CD4-positive, alpha-beta T cell (primary cell): Measurements from ENCODE around the gene JDP2. TPM values are rescaled to one million over a fixed set of nuclear protein-coding genes. Genes with fewer than 3 reads are reported as not detected.

Source experiments
- ATAC-seq: fragments of 200-7000 bp; cut with Tn5 transposase; one replicate; pipeline ENCODE4 v1.10.0; 2022; ENCODE audit warnings: mild to moderate bottlenecking; ENCODE audit not compliant: poor library complexity
- CTCF ChIA-PET: fragments of 350-600 bp; sonication (Branson Sonifier 250); formaldehyde crosslinking; loops from one replicate; lab custom pipeline; 2021; ENCODE audit warnings: antibody characterized with exemption, inconsistent platforms; lab: Charles Lee
- POLR2A ChIA-PET: fragments of 350-600 bp; sonication (Branson Sonifier 250); formaldehyde crosslinking; loops from one replicate; lab custom pipeline; 2021; ENCODE audit warnings: antibody characterized with exemption, inconsistent platforms; lab: Charles Lee
- DNase-seq, 14 experiments: peaks; one replicate each; pipeline ENCODE4 v3.0.0-alpha.2; 2013 to 2020; ENCODE audit warnings: mixed read lengths in 2 of 14
- H3K27ac ChIP-seq, 2 donors: one replicate each; pipeline versions ENCODE4 v1.5.1 to v1.7.0; 2013; ENCODE audit warnings: low read length in 2 of 2, low read depth in 1 of 2, mild to moderate bottlenecking in 1 of 2
- H3K27me3 ChIP-seq, 2 experiments: 1 replicate in 1 of 2; 2 replicates in 1 of 2; pipeline versions ENCODE4 v1.6.1 to v1.7.0; 2013; ENCODE audit warnings: low read length in 2 of 2, control low read depth in 1 of 2, mild to moderate bottlenecking in 1 of 2, moderate library complexity in 1 of 2; ENCODE audit not compliant: insufficient read depth in 2 of 2, control insufficient read depth in 1 of 2
- H3K36me3 ChIP-seq: one replicate; pipeline ENCODE4 v1.6.1; 2013; ENCODE audit warnings: low read length, control low read depth; ENCODE audit not compliant: insufficient read depth
- H3K4me1 ChIP-seq: one replicate; pipeline ENCODE4 v1.6.1; 2013; ENCODE audit warnings: low read length, control low read depth; ENCODE audit not compliant: insufficient read depth
- H3K4me3 ChIP-seq: one replicate; pipeline ENCODE4 v1.5.1; 2013; ENCODE audit warnings: mild to moderate bottlenecking, low read length, moderate library complexity
- H3K9me3 ChIP-seq, 2 experiments: 1 replicate in 1 of 2; 2 replicates in 1 of 2; pipeline versions ENCODE4 v1.6.1 to v1.7.0; 2013; ENCODE audit warnings: low read length in 2 of 2, mild to moderate bottlenecking in 2 of 2, control low read depth in 1 of 2, moderate library complexity in 1 of 2; ENCODE audit not compliant: control insufficient read depth in 1 of 2, insufficient read depth in 1 of 2
- H3K27ac Mint-ChIP-seq: one replicate; pipeline ENCODE4 v1.8.0; 2020; ENCODE audit warnings: mixed read lengths
- H3K27me3 Mint-ChIP-seq: one replicate; pipeline ENCODE4 v1.8.0; 2021; ENCODE audit warnings: mixed read lengths
- H3K36me3 Mint-ChIP-seq: one replicate; pipeline ENCODE4 v1.8.0; 2021; ENCODE audit warnings: low read depth, mixed read lengths
- H3K4me1 Mint-ChIP-seq: one replicate; pipeline ENCODE4 v1.8.0; 2021; ENCODE audit warnings: low read depth, mixed read lengths
- H3K4me3 Mint-ChIP-seq: one replicate; pipeline ENCODE4 v1.8.0; 2020; ENCODE audit warnings: mild to moderate bottlenecking, mixed read lengths
- H3K9me3 Mint-ChIP-seq: one replicate; pipeline ENCODE4 v1.8.0; 2020; ENCODE audit warnings: mixed read lengths
- CTCF ChIP-seq: fragments of 200-600 bp; IDR thresholded peaks from one replicate; pipeline ENCODE4 v1.8.0; 2022; ENCODE audit warnings: antibody characterized with exemption, mild to moderate bottlenecking
- intact Hi-C, 2 experiments: fragments of 100-400 bp; cut with DNase I in 1 of 2; cut with micrococcal nuclease in 1 of 2; formaldehyde crosslinking; loops; one replicate each; pipeline versions ENCODE4 v1.15.1 to v1.9.0; 2023 to 2025; cut with DNase I, micrococcal nuclease
- total RNA-seq, 174 experiments: library from RNA in 2 of 174; stranded (reverse) in 2 of 174; gene quantifications; one replicate each; pipeline ENCODE4 v1.2.3 and lab custom pipeline; 2021 to 2026

The JDP2 gene
- total RNA-seq, 2 experiments from 2014 or later: 1.1 to 1.2 TPM

GRCh38 chr14:75518625-75519024 lies 90.8 kb downstream of the JDP2 start:
- ChIA-PET CTCF (interaction anchor here (0.7 to 2.8 kb wide), 11 partner anchors 9 to 142 kb away, joined by 3 to 18 read pairs (median 4); partner anchors contain the start of genes ERG28 and TTLL5), POLR2A (interaction anchor here (1.0 to 1.5 kb wide), 3 partner anchors 21 to 184 kb away, joined by 3 to 4 read pairs (median 4); no protein-coding TSS in a partner anchor)
- peaks cover 17% of the 10 kb centered on the region for H3K36me3 Mint-ChIP-seq
- H3K27ac Mint-ChIP-seq: no peak overlapping the region
- no peak overlapping the region for H3K4me3 Mint-ChIP-seq
- no peak overlapping the region for H3K4me3 ChIP-seq
- DNase-seq (peak in 5 of 14 experiments; percentile 8 to 70 (median 55)), ATAC-seq (no peak)
- no peaks in the 10 kb centered on the region for H3K27me3 ChIP-seq
- no peaks in the 10 kb centered on the region for H3K9me3 ChIP-seq
- peaks cover 73% of the 10 kb centered on the region for H3K4me1 Mint-ChIP-seq
- no peaks in the 10 kb centered on the region for H3K27me3 Mint-ChIP-seq
- no peak overlapping the region for H3K27ac ChIP-seq
- no peaks in the 10 kb centered on the region for H3K36me3 ChIP-seq
- intact Hi-C loops: loop anchor here (1.0 to 10.0 kb wide), 3 partner anchors 42 to 136 kb away; no protein-coding TSS in a partner anchor
- peak; percentile 40 for TF ChIP-seq CTCF
- no peaks in the 10 kb centered on the region for H3K9me3 Mint-ChIP-seq
- peaks cover 66% of the 10 kb centered on the region for H3K4me1 ChIP-seq

- intact Hi-C loops: loop anchor here in 1 of 2 experiments (2.0 to 10.0 kb wide), 2 partner anchors 41 to 135 kb away; no protein-coding TSS in a partner anchor
- H3K4me3 Mint-ChIP-seq: no peak overlapping the region
- H3K27ac Mint-ChIP-seq: peak overlapping the region; percentile 96
Observed at GRCh38 chr14:75519394-75519793, 91.6 kb downstream of the JDP2 start.

More at GRCh38 chr14:75519394-75519793, 91.6 kb downstream of the JDP2 start:
- ChIA-PET CTCF (interaction anchor here (0.7 to 2.8 kb wide), 11 partner anchors 9 to 141 kb away, joined by 3 to 18 read pairs (median 4); partner anchors contain the start of genes ERG28 and TTLL5), POLR2A (interaction anchor here (1.0 to 1.2 kb wide), 2 partner anchors 23 to 185 kb away, joined by 3 to 4 read pairs; no protein-coding TSS in a partner anchor)
- Histone ChIP-seq H3K36me3 (no peaks in the 10 kb centered on the region), H3K27ac (no peak overlapping the region), H3K4me3 (no peak overlapping the region), H3K4me1 (peaks cover 67% of the 10 kb centered on the region), H3K27me3 (no peaks in the 10 kb centered on the region), H3K9me3 (no peaks in the 10 kb centered on the region)
- Mint-ChIP-seq H3K27me3 (no peaks in the 10 kb centered on the region), H3K9me3 (no peaks in the 10 kb centered on the region), H3K36me3 (peaks cover 20% of the 10 kb centered on the region), H3K4me1 (peaks cover 73% of the 10 kb centered on the region)
- no peak for DNase-seq
- ATAC-seq: no peak
- no peak for TF ChIP-seq CTCF
